ENCODE results near the gene WTIP.
A peak's percentile ranks its signal among the peaks of the same experiment; 100 is the strongest.
"Not testable (repeated sequence)": the region's sequence is repeated elsewhere in the genome, so short reads cannot be mapped to it uniquely, and the experiment has no call there.

WTIP gene

GRCh38 chr19:34504273-34504808, 22.8 kb downstream of the WTIP start:
- DNase-seq: no peak

- DNase-seq: no peak
These were observed 23.3 kb downstream of the WTIP start for GRCh38 chr19:34504809-34505291.

- no peak for DNase-seq
These were observed 23.9 kb downstream of the WTIP start for GRCh38 chr19:34505321-34506025.

- DNase-seq: no peak
These were observed 24.4 kb downstream of the WTIP start for GRCh38 chr19:34506026-34506370.

GRCh38 chr19:34507414-34508067, 26.0 kb downstream of the WTIP start:
- no peak for DNase-seq

GRCh38 chr19:34508540-34508939, 27.0 kb downstream of the WTIP start:
- DNase-seq: no peak

- not testable (repeated sequence) for DNase-seq
These were observed 29.3 kb downstream of the WTIP start for GRCh38 chr19:34510904-34511303.

GRCh38 chr19:34512254-34512822, 30.8 kb downstream of the WTIP start:
- no peak for DNase-seq

- no peak for DNase-seq
These were observed 32.2 kb downstream of the WTIP start for GRCh38 chr19:34513767-34514166.

GRCh38 chr19:34519602-34520001, 38.0 kb downstream of the WTIP start:
- no peak for DNase-seq

GRCh38 chr19:34523408-34523807, 41.9 kb downstream of the WTIP start:
- DNase-seq: no peak

GRCh38 chr19:34525001-34525400, 43.4 kb downstream of the WTIP start:
- DNase-seq: no peak

GRCh38 chr19:34534206-34534605, 52.6 kb downstream of the WTIP start:
- DNase-seq: no peak

- DNase-seq: no peak
These were observed 57.8 kb downstream of the WTIP start for GRCh38 chr19:34539396-34539795.

GRCh38 chr19:34540811-34541557, 59.4 kb downstream of the WTIP start:
- no peak for DNase-seq

- DNase-seq: no peak
These were observed 68.3 kb downstream of the WTIP start for GRCh38 chr19:34549833-34550232.

- peak; percentile 10 for DNase-seq
These were observed 73.9 kb downstream of the WTIP start for GRCh38 chr19:34555447-34555846.

GRCh38 chr19:34556488-34556887, 74.9 kb downstream of the WTIP start:
- DNase-seq: peak; percentile 52

- DNase-seq: no peak
These were observed 77.5 kb downstream of the WTIP start for GRCh38 chr19:34559045-34559444.

- DNase-seq: no peak
These were observed 78.7 kb downstream of the WTIP start for GRCh38 chr19:34560229-34560628.
